ENCODE measurements around the gene CERS6.

Gene CERS6

GRCh38 chr2:168684921-168685599 lies 229.0 kb downstream of the CERS6 start:
- DNase-seq, result no peak

- no peak for DNase-seq
These were observed 229.8 kb downstream of the CERS6 start for GRCh38 chr2:168685600-168686451.

DNA sequence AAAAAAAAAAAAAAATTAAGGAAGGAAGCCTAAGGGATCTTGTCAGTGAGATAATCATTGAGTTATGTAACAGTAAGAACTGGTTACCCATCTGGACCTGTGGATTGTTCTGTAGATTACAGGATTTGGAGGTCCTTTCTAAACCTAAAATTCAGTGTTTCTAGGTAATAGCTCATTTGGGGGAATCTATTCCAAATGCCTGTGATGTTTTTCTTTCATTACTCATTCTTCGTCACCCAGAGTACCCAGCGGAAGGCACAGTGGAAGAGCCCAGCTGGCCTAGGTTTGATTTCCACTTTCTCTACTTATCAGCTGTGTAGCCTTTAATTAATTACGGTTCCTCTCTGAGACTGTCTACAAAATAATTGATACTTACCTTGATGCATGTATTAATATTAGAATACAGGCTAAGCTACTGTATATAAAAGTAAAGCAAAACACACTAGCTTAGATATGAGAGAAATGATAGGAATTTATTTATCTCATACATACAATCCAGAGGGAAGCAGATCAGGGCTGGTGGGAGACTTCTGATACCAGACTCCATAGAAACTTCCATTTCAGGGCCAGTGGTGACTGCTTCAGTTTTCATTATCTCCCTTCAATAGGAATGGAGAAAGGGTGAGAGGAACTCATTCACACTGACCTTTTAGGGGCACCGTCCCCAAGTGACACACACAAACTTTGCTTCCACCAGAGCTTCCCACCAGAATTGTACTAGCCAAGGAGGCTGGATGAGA lies 230.6 kb downstream of the CERS6 start:
- DNase-seq, result no peak

- no peak for DNase-seq
These were observed 231.2 kb downstream of the CERS6 start for GRCh38 chr2:168687314-168687713.

GRCh38 chr2:168690381-168690885 lies 234.4 kb downstream of the CERS6 start:
- no peak for DNase-seq

GRCh38 chr2:168691221-168691620 lies 235.1 kb downstream of the CERS6 start:
- no peak for DNase-seq

GRCh38 chr2:168692132-168692744 lies 236.2 kb downstream of the CERS6 start:
- DNase-seq, result no peak

GRCh38 chr2:168694173-168694572 lies 238.1 kb downstream of the CERS6 start:
- DNase-seq, result no peak

GRCh38 chr2:168694866-168695265 lies 238.8 kb downstream of the CERS6 start:
- no peak for DNase-seq

DNA sequence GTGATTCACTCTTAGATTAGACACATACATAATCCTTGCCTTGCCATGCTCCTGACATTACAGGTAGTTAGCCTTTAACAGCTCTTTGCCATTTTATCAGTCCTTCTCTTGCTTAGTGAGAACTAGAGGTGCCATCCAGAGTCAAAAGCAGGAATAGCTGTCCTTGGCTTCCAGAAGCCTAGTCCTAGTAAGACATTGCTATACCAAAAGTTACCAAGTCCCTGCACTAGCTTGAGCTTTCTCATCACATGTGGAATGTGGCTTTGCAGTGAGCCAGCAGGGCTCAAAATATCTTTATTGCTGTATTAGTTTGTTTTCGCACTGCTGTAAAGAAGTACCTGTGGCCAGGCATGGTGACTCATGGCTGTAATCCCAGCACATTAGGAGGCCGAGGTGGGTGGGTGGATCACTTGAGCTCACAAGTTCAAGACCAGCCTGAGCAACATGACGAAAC lies 241.6 kb downstream of the CERS6 start:
- no peak for DNase-seq

DNA sequence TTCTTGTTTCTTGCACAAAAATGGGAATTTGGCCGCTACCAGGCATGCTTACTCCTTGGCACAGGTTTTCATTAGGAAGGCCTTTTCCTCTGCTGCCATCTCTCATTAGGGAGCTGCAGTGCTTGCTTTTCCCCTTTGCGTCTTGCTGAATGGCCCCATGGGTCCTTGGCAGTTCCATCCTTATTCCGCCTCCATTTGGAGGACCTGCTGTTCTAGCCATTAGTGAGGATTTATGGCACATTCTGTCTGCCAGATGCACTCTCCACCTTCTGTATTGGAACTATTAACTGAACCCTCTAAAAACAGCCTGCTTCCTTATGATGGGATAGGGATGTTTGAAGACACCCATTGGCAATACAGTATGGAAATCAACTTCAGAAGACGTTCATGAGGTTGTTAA lies 242.9 kb downstream of the CERS6 start:
- no peak for DNase-seq

- DNase-seq, result no peak
These were observed 243.9 kb downstream of the CERS6 start for GRCh38 chr2:168699844-168700417.

DNA sequence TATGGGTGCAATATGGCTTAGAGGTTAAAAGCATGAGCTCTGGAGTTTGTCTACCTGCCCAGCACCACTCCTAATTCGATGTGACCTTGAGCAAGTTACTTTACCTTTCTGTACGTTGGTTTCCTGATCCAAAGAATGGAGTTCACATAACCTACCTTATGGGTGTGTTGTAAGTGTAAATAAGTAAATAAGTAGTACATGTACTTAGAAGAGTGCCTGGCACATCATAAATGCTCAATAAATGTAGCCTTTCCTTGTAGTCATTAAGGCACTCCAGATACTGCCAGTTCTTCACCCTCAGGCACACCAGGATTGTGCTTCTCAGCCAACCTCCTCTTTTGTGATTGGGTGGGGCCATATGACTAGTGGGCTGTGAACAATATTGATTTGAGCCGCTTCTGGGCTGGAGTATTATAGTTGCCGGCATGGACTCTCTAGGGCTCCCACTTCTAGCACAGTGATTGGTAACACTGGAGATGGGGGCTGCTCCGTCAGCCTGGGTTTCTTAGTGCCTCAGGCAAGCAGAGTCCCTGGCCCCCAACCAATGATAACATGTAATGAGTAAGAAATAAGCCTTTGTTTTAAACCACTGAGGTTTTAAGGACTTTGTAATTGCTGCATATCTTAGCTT lies 244.7 kb downstream of the CERS6 start:
- DNase-seq, result no peak

- DNase-seq, result no peak
These were observed 246.5 kb downstream of the CERS6 start for GRCh38 chr2:168702579-168702978.

- DNase-seq, result no peak
These were observed 247.9 kb downstream of the CERS6 start for GRCh38 chr2:168703926-168704325.

DNA sequence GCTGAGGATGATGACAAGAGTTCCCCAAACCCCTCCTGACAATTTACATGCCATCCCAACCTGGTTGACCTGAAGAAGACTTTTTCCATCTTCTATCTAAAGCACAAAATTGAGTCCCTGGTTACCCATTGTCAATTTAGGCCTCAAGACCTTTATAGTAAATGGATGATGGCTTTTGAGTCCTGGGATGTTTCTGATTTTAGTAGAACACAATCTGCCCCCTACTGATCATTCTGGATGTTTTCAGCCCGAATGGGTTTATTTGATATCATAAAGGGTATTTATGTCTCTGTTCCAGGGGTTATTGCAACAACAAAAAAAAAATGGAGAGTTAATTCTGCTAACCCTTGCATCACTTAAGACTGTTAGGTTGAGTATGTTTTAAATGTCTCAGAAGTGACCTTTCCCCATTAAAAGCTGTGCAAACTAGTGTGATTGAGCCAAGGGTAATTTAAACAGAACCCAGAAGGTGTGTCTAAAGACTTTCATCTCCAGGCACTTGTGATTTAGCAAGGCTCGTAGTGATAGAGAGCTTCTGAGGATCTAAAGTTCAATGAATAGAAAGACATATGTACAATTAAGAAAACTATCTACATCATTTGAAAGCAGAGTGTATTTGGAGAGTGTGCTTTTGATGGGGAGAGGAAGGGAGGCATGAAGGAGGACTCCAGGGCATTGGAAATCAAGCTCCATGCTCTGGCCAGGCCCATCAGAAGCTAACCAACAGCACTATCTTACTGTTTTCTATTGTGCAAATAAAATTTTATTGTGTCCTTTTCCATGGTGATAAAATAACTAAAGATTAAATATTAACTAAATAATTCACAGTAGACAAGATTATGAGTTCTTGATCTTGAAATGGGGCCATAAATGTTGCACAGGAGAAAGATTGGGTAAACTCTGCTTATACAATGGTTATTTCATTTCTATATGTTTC lies 249.7 kb downstream of the CERS6 start:
- DNase-seq, result no peak

- no peak for DNase-seq
These were observed 250.7 kb downstream of the CERS6 start for GRCh38 chr2:168706806-168707205.

DNA sequence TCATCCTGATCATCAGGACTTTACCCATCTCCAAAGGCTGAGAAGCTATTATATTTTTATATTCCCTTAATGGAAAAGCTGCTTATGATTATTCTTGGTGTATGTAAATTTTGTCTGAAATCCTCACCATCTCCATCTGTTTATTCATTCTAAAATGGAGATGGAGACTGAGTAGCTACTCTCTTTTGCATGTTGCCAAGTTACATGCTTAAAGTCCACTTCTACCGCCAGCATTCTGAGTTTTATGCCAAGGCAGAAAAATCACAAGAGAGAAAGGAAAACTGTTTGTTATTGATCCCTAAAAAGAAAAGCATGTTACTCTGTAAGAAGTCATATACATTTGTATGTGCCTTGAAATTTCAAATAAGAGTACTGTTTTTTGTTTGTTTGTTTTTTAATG lies 252.0 kb downstream of the CERS6 start:
- DNase-seq, result no peak

GRCh38 chr2:168710754-168711467 lies 254.8 kb downstream of the CERS6 start:
- DNase-seq, result no peak

GRCh38 chr2:168712053-168712452 lies 256.0 kb downstream of the CERS6 start:
- DNase-seq, result no peak

All from CD4-positive, alpha-beta T cell treated with Interferon gamma for 1 hour (primary cell).